Activated T-cell treated with anti-CD3 and anti-CD28 coated beads for 1 hour (primary cell): Measurements from ENCODE around the gene CAMSAP1.

ENCODE experiments used
- DNase-seq: peaks from one replicate; pipeline ENCODE4 v3.0.0-alpha.2; 2020; ENCODE audit warnings: low read depth

CAMSAP1 gene

DNA sequence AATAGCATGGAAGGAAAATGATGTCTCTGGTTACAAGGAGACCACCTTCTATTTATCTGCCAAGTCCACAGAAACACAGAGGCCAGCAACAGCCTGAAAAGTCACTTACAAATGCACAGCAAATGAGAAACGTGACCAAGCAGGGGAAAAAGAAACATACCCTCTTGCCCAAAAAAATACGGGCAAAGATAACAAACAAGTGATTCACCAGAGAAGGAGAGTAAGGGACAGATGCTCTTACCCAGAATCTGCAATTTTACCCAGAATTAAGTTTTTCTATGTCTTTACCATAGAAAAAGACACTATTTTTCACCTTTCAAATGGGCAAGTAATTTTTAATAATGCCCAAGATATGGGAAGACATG, 28.1 kb downstream of the CAMSAP1 start:
- DNase-seq: no peak

DNA sequence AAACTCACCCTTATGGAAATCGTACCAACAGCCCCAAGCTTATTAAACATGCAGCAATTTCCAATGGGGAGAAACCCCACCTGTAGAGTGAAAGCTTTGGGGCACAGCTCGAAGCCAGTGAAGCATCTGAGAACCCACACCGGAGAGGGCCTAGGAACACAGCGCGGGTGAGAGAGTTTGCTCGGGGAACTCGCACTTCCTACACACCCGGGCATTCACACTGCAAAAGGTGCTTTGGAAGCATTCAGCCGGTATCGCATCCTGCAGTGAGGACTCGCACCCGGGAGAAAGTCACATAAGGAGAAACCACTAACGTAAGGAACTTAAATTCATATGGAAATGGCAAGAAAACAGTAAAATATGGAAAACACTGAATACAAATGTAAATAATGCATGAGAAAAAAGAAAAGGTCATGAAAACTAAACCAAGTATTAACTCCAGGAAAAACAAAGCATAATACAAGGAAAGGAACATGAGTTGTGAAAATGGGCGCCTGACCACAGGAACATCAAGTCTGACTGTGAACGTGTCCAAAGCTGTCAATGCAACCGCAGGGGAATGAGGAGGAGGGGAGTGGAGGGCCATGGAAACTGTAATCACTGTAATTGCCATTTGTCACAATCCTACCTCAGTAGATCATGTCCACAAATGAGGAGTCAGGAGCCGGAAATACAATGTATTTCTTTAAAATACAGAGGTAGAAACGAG, 28.7 kb downstream of the CAMSAP1 start:
- no peak for DNase-seq

- no peak for DNase-seq
These were observed 29.4 kb downstream of the CAMSAP1 start for GRCh38 chr9:135877791-135878527.

GRCh38 chr9:135876936-135877335, 30.4 kb downstream of the CAMSAP1 start:
- DNase-seq: no peak

GRCh38 chr9:135874859-135875258, 32.5 kb downstream of the CAMSAP1 start:
- DNase-seq: no peak

DNA sequence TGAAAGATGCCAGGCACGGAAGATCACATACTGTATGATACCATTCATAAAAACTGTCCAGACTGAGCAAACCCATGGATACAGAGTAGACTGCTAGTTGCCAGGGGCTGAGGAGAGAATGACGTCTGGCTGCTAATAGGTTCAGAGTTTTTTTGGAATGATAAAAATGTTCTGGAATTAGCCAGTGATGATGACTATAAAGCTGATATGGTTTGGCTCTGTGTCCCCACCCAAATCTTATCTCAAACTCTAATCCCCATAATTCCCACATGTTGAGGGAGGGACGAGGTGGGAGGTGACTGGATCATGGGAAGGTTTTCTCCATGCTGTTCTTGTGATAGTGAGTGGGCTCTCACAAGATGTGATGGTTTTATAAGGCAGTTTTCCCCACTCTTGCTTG, 37.4 kb downstream of the CAMSAP1 start:
- DNase-seq: no peak

- no peak for DNase-seq
These were observed 41.8 kb downstream of the CAMSAP1 start for GRCh38 chr9:135865531-135865930.

DNA sequence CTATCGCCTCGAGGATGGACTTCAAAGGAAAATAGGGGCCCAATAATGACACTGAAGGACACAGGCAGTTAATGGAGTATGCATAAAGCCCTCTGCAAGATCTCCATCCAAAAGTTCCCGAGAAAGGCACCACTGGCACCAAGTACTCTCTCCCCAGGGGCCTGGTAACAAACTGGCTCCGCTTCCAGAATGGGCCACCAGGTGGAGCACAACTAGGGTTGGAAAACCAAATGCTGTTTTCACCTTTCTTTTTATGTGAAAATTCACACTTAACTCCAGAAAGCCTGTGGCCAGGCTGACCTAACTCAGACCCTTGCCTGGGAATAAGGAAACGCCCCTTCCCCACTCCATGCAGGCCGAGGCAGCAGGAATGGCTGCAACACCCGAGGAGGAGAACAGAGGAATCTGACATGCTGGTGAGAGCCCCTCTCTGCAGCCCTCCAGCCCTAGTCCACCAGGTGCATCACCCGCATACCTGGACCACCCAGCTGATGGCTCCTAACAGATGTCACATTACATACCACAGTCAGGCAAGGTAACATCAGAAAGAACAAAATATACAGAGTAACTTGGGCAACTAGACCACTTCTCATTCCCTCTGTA, 42.8 kb downstream of the CAMSAP1 start:
- DNase-seq: peak; percentile 73

- DNase-seq: no peak
These were observed 44.5 kb downstream of the CAMSAP1 start for GRCh38 chr9:135862809-135863208.

DNA sequence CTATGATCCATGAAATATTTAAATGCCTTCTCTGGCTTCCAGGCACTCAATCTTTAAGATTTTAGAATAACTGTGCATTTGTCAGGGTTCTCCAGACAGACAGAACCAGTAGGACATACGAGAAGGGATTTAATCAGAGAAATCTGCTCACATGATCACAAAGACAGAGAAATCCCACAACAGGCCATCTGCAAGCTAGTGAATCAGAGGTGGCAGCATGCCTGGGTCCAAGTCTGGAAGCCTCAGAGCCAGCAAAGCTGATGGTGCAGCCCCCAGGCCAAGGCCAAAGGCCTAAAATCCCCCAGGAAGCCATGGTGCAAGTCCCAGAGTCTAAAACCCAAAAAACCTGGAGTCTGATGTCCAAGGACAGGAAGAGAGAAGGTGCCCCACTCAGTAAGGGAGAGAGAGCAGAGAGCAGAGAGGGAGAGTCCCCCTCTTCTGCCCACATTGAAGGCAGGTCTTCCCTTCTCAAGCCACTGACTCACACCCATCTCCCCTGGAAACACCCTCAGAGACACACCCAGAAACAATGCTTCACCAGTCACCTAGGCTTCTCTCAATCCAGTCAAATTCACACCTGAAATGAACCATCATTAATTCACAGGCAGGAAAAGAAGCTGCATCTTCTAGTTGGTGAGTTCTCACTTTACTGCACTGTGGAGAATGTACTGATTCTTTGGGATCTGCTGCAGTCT, 48.7 kb downstream of the CAMSAP1 start:
- DNase-seq: no peak

DNA sequence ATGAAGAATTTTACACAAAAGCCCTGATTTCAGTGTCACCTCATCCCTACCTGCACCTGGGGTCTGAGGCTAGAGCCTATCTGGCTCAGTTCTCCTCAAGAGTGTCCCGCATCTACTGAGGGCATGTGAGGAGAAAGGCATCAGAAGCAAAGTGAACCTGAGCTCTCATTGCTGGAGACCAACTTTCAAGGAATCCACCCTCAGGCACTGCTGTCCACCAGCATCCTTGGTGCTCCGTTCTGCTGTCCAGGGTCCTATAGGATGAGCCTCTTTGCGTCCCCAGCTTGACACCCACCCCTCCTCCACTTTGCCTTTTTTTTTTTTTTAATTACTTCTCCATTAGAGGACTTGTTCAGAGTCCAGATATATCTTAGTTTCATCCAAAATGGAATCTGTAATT, 49.5 kb downstream of the CAMSAP1 start:
- no peak for DNase-seq

- DNase-seq: no peak
These were observed 50.0 kb downstream of the CAMSAP1 start for GRCh38 chr9:135857371-135857786.

- no peak for DNase-seq
These were observed 55.6 kb downstream of the CAMSAP1 start for GRCh38 chr9:135851748-135852147.

DNA sequence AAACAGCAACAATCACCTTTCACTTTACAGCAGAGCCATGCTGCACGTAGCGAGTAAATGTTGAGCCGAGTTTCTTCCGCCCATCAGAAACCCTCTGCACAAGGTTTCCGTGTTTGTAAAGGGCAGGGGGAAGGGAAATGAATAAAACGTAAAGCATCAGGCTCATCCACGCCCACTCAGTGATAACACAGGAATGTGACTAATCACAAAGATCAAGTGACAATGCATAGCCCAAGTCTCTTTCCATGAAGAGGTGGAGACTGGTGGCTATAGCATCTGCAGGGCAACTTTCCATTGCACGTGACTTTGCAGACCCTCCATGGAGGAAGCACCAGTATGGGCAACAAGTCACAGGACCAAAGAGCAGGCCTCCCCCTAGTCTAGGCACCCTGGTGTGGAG, 56.6 kb downstream of the CAMSAP1 start:
- no peak for DNase-seq

DNA sequence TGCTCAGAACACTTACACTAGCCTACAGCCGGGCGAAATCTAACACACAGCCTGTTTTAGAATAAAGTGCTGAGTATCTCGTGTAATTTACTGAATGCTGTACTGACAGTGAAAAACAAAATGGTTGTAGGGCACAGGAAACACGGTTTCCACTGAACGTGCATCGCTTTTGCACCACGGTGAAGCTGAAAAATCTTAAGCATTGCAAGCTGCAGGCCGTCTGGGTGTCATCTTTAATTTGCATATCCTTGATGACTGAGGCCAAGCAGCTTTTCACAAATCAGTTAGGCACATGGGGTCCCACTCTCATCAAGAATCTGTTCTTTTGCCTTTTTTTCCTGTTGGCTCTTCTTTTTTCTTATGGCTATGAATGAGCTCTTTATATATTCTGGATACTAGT, 58.2 kb downstream of the CAMSAP1 start:
- DNase-seq: no peak

DNA sequence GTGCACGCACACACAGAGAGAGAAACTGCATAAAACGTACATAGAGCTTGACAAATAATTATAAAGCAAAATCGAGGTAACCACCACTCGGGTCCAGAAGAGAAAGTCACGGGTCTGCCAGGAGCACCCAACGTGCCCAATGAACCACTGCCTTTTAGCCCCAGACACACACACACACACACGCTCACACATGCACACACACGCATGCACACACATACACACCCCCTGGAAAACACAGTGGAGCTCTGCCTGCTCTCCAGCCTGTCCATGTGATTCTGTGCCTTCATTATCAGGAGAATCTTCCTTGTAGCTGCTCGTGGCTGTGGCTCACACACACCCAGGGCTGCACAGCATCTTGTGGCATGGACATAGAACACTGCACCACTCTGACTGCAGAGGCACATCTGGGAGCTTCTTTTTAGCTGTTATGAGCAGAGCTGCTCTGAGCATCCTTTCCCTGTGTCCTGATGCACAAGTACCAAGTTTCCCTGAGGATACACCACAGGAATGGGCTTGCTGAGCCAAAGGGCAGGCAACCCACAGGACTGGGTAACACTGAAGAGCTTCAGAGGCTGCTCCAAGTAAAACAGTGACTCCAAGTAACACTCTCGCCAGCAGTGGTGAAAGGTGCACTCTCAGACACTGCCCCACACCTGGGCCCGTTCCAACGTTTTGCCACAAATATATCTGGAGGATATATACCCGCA, 58.9 kb downstream of the CAMSAP1 start:
- DNase-seq: no peak

DNA sequence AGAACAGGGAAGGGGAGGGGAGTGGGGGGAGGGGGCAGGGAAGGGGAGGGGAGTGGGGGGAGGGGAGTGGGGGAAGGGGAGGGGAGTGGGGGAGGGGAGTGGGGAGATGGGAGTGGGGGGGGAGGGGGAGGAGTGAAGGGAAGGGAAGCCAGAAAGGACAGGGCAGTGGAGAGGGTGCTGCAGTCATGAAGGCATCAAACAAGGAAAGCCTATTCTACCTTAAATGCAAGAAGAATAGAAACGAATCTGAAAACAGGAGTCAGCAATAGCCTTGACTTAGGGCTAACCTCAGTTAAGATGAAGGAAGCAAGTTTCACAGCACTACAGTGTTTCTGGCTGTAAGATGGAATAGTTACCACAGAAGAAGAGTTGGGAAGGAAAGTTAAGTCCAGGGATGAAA, 59.5 kb downstream of the CAMSAP1 start:
- DNase-seq: no peak

DNA sequence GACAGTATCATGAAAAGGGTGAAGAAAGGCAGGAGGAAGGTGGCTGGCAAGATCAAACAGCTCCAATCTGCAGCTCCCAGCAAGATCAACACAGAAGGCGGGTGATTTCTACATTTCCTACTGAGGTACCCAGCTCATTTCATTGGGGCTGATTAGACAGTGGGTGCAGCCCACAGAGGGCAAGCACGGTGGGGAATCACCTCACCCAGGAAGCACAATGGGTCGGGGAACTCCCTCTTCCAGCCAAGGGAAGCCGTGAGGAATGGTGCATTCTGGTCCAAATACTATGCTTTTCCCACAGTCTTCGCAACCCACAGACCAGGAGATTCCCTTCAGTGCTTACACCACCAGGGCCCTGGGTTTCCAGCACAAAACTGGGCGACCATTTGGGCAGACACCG, 66.8 kb downstream of the CAMSAP1 start:
- no peak for DNase-seq

DNA sequence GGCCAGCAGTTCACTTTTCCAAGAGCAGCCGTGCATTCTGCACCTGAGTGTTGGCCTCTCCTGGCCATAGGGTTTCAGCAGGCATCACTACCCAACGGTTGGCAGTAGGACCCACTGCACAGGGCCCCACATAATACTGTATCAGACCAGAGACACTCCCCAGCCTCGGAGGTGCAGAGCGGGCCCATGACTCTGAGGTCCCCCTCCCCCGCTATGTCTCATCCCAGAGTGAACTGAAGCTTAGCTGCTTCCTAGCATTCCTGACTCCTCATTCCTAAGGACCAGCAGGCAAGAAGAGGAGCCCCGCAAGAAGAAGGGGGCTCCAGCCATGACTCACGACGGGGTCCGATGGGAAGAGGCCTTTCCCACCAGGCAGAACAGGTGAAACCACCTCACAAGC, 67.2 kb downstream of the CAMSAP1 start:
- DNase-seq: no peak

- no peak for DNase-seq
These were observed 67.8 kb downstream of the CAMSAP1 start for GRCh38 chr9:135839516-135839915.

DNA sequence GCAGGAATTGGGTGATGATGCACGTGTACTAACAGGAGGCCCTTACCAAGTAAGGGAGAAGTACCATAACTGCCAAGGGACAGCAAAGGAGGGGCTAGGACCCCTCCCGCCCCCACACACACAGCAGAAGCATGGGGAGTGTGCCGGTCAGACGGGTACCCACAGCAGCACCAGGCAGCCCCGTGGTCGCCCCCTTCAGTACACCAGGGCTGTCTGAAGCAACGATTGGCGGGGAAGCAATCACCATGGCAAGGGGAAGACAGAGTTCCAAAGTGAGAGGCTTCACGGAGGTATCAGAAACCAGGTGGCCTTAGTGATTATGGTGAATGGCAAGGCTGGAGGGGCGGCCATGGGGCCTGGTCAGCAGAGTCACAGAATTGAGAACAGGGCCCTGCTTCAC, 72.2 kb downstream of the CAMSAP1 start:
- DNase-seq: no peak

DNA sequence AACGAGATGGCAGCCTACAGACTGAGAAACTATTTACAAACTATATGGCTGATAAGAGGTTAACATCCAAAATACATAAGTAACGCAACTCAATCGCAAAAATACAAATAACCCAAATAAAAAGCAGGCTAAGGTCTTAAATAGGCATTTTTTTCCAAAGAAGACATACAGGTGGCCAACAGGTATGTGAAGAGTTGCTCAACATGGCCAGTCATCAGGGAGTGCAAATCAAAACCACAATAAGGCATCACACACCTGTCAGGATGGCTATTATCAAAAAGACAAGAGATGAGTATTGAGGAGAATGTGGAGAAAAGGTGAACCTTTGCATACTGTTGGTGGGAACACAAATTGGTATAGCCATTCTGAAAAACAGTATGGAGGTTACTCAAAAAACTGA, 73.5 kb downstream of the CAMSAP1 start:
- no peak for DNase-seq
